Right cardiac atrium (tissue), 5 donors: ENCODE results near the gene PTAFR. TPM values are rescaled to one million over a fixed set of nuclear protein-coding genes. Genes with fewer than 3 reads are reported as not detected.

Source experiments
- ATAC-seq, 2 donors: fragments of 200-7000 bp; cut with Tn5 transposase; one replicate each; pipeline versions ENCODE4 v1.8.0 to v1.9.1; 2020; ENCODE audit warnings: moderate library complexity in 2 of 2, mild to moderate bottlenecking in 1 of 2
- DNase-seq, 3 donors: peaks; one replicate each; pipeline ENCODE4 v3.0.0-alpha.2; 2020
- H3K27ac ChIP-seq: one replicate; pipeline ENCODE4 v1.5.1; 2013; ENCODE audit warnings: mild to moderate bottlenecking, low read length, control low read depth, moderate library complexity
- H3K27me3 ChIP-seq: one replicate; pipeline ENCODE4 v1.6.1; 2013; ENCODE audit not compliant: control insufficient read depth, insufficient read depth
- H3K4me1 ChIP-seq: one replicate; pipeline ENCODE4 v1.6.1; 2013; ENCODE audit warnings: low read length; ENCODE audit not compliant: control insufficient read depth, insufficient read depth
- H3K4me3 ChIP-seq: one replicate; pipeline ENCODE4 v1.5.1; 2013; ENCODE audit warnings: low read length, control low read depth
- H3K9me3 ChIP-seq: one replicate; pipeline ENCODE4 v1.6.1; 2013; ENCODE audit warnings: low read length; ENCODE audit not compliant: control insufficient read depth
- WGBS: extraction: QIAGEN DNeasy Blood & Tissue Kit; methylation state at CpG from one replicate; pipeline ENCODE4 v1.1.7; 2013; 5-methylcytosine and 5-hydroxymethylcytosine counted together
- intact Hi-C, 4 donors: fragments of 100-400 bp; cut with DNase I; formaldehyde crosslinking; loops; one replicate each; pipeline versions ENCODE4 v1.11.0 to v1.14.0; 2022 to 2023
- polyA plus RNA-seq: library from polyadenylated mRNA; stranded (reverse); fragments of 200-250 nt; gene quantifications from one replicate; pipeline ENCODE4 v1.2.3, GENCODE V29; 2013
- total RNA-seq, 4 donors: library from RNA; stranded (reverse); fragmentation: NEBNext Ultra II Directional; extraction: Animal tissue kit (Norgen Biotek cat#: 25700); gene quantifications; one replicate each; pipeline ENCODE4 v1.2.1, GENCODE V29; 2021
- donor health status: healthy with polysubstance abuse.
- donor health status: DM: no; HTN: yes; CAD: no.
- donor health status: DM: no; HTN: no; CAD: no.
- donor health status: DM: no; HTN: yes; CAD: no; lungs with severe emphysema.
- donor health status: DM: yes; HTN: yes; CAD: no.

The PTAFR gene
- total and polyA plus RNA-seq, 5 donors, result 0.52 to 3.6 (median 2.6) TPM

DNA sequence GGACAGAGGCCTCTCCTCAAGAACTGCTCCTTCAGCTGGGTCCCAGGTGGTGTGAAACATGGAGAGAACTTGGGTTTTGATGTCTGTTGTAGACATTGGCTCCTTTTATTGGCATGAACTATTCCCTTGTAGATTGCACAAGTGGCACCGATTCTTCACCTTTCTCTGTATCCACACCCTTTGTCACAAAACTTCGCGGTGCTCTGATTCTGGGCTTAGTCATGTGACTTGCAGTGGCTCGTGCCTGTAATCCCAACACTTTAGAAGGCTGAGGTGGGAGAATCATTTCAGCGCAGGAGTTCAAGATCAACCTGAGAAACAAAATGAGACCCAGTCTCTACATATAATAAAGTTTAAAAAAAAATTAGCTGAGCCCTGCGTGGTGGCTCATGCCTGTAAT is 45.6 kb downstream of the PTAFR start:
- DNase-seq (no peak), ATAC-seq (no peak)
- Histone ChIP-seq H3K27me3 (no peaks in the 10 kb centered on the region), H3K4me3 (no peak overlapping the region), H3K4me1 (no peaks in the 10 kb centered on the region), H3K9me3 (no peaks in the 10 kb centered on the region), H3K27ac (no peak overlapping the region)
- WGBS, result 81% methylated on average over 6 of the region's 6 CpGs
- intact Hi-C loops, result no loop called here

DNA sequence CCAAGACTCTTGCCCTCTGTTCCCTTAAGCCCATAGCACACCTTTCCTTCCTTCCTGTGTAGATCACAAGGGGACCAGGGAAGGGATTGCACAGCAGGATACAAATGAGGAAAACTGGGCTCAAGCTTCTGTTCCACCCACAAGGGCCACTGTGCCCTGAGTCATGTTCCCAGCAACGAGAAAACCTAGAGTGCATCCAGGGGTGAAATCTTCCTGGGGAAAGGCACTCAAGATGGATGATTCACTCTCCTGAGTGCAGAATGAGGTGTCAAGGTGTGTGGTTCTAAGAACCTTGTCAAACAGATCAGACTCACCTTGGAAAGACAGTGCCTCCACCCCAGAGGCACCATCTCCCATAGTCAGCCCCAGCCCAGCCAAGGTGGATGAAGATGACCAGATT is 47.3 kb downstream of the PTAFR start:
- Histone ChIP-seq H3K4me3 (no peak overlapping the region), H3K27me3 (no peaks in the 10 kb centered on the region), H3K27ac (no peak overlapping the region), H3K9me3 (no peaks in the 10 kb centered on the region), H3K4me1 (no peaks in the 10 kb centered on the region)
- intact Hi-C loops, result no loop called here
- ATAC-seq (peak in 1 of 2 donors; percentile 54), DNase-seq (no peak)
- WGBS, result 34% methylated on average over 1 of the region's 1 CpG

DNA sequence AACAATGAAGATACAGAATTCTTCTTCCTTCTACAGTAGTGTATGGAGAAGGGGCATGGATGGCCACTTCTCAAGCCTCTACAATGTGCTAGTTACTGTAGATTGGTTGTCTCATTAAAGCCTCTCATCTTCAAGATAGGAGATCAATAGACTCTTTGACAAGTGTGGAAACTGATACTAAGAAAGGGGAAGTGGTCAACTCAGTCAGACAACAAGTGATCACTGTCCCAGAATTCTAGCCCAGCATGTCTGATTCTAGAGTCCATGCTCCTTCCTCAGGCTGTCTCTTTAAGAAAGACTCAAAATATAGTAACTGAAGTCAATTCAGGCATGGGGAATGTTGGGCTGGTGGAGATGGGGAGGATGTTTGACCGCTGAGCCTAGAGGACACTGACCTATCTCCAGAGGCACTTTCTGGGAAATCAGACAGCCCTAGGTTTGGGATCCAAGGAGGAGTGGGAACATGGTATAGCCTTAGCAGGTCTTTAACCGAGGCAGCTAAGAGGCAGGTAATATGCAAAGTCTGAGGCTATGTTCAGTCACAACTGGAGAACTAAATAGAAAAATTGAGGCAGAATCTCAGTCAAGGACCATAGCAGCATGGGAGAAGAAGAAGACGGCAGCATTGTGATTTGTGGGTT is 48.8 kb downstream of the PTAFR start:
- Histone ChIP-seq H3K4me3 (no peak overlapping the region), H3K27ac (no peak overlapping the region), H3K9me3 (no peaks in the 10 kb centered on the region), H3K27me3 (no peaks in the 10 kb centered on the region), H3K4me1 (no peaks in the 10 kb centered on the region)
- 74% methylated on average over 3 of the region's 3 CpGs for WGBS
- ATAC-seq, result no peak
- intact Hi-C loops, result no loop called here
- DNase-seq, result no peak

DNA sequence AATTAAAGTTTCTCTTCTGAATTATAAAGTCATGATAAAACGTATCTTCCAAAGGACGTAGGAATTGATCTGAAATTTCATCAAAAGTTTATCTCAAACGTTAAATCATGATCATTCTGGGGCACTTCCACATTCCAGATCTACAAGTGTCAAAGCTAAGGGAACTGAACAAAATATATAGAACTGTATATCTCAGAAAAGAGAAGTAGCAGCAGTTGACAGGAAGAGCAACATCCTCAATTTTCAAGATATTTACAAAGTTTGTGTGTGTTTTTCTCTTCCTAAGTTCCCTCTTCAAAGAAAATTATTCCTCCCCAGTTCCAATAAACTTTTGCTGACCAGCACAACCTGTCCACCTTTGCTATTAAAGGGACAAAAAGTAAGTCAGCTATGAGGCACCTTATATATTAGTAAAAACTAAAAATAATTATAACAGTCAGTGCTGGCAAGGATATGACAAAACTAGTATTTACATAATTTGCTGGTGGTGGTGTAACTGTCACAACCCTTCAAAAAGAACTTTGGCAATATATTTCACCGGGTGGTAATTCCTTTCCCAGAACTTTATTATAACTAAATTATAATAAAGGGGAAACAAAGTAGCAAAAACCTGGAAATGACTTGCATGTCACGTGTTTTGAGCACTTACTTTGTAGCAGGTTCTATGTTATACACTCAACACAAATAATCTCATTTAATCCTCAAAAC is 49.6 kb downstream of the PTAFR start:
- intact Hi-C loops, result no loop called here
- H3K4me1 ChIP-seq, result no peaks in the 10 kb centered on the region
- 71% methylated on average over 5 of the region's 5 CpGs for WGBS
- H3K27me3 ChIP-seq, result no peaks in the 10 kb centered on the region
- no peak overlapping the region for H3K27ac ChIP-seq
- H3K9me3 ChIP-seq, result no peaks in the 10 kb centered on the region
- ATAC-seq (no peak), DNase-seq (no peak)
- H3K4me3 ChIP-seq, result no peak overlapping the region

DNA sequence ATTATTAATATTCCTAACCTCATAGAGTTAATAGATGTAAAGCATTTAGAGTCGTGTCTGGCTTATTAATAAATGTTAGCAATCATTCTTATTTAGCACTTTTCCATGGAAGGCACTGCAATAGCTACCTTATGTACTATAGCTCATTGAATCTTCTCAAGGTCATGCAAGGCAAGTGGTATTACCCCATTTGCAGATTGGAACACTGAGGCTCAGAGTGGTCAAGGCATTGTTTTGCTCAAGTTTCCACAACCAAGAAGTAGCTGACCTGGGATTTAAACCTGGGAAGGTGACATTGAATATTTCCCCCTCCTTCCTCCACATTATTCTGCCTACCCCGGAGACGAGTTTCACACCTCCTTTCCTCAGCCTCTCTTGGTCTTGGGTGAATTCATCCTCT is 50.3 kb downstream of the PTAFR start:
- no peak for ATAC-seq
- Histone ChIP-seq H3K4me3 (no peak overlapping the region), H3K4me1 (no peaks in the 10 kb centered on the region), H3K9me3 (no peaks in the 10 kb centered on the region), H3K27me3 (no peaks in the 10 kb centered on the region), H3K27ac (no peak overlapping the region)
- DNase-seq, result no peak
- intact Hi-C loops, result no loop called here
- WGBS, result 60% methylated on average over 3 of the region's 3 CpGs

DNA sequence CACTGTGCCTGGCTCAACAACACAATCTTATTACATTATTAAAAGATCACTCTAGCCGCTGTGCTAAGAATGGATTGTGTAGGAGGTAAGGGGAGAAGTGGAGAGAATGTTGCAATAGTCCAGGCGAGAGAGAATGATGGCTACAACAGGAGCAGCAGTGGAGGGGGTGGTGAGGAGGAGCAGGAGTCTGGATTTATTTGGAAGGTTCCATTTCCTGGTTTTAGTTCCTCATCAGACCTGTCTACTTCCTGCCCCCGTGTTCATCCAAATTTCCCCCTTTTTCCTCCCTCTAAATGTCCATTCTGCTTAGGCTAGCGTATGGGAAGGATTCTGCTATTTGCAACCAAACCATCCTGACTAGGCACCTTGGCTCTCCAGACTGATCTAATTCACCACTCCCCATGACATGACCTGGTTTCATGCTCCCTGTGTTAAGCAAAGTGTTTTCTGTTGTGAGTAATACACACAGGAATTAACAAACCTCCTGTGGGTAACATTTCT is 53.0 kb downstream of the PTAFR start:
- H3K4me1 ChIP-seq, result no peaks in the 10 kb centered on the region
- 39% methylated on average over 4 of the region's 4 CpGs for WGBS
- intact Hi-C loops, result no loop called here
- ATAC-seq (peak in 1 of 2 donors; percentile 51), DNase-seq (no peak)
- H3K4me3 ChIP-seq, result no peak overlapping the region
- no peak overlapping the region for H3K27ac ChIP-seq
- H3K9me3 ChIP-seq, result no peaks in the 10 kb centered on the region
- no peaks in the 10 kb centered on the region for H3K27me3 ChIP-seq

DNA sequence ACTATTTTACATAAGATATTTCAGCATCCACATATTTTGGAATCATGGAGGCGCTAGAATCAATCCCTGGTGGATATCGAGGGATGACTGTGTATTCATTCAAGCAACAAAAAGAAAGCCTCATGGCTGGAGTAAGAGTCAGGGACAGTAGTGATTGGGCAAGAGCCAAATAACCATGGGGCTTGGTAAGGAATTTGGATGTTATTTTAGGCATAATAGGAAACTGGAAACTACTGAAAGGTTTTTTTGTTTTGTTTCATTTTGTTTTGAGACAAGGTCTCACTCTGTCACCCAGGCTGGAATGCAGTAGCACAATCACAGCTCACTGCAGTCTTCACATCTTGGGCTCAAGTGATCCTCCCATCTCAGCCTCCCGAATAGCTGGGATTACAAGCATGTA is 54.3 kb downstream of the PTAFR start:
- 84% methylated on average over 3 of the region's 3 CpGs for WGBS
- H3K27me3 ChIP-seq, result no peaks in the 10 kb centered on the region
- H3K4me3 ChIP-seq, result no peak overlapping the region
- H3K9me3 ChIP-seq, result no peaks in the 10 kb centered on the region
- intact Hi-C loops, result no loop called here
- DNase-seq (no peak), ATAC-seq (no peak)
- no peak overlapping the region for H3K27ac ChIP-seq
- no peaks in the 10 kb centered on the region for H3K4me1 ChIP-seq

DNA sequence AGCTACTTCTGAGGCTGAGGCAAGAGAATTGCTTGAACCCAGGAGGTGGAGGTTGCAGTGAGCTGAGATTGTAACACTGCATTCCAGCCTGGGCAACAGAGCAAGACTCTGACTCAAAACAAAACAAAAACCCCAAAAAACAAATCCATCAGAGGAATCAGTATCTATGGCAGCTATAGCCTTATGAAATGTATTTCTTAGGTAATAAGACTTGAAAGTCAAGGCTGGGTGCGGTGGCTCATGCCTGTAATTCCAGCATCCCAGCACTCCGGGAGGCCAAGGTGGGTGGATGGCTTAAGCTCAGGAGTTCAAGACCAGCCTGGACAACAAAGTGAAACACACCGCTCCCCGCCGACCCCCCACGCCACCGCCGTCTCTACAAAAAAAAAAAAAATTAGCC is 56.9 kb downstream of the PTAFR start:
- H3K27me3 ChIP-seq, result no peaks in the 10 kb centered on the region
- DNase-seq (no peak), ATAC-seq (no peak)
- no peaks in the 10 kb centered on the region for H3K9me3 ChIP-seq
- no peak overlapping the region for H3K27ac ChIP-seq
- no peak overlapping the region for H3K4me3 ChIP-seq
- no peaks in the 10 kb centered on the region for H3K4me1 ChIP-seq
- 94% methylated on average over 8 of the region's 8 CpGs for WGBS
- intact Hi-C loops, result no loop called here

DNA sequence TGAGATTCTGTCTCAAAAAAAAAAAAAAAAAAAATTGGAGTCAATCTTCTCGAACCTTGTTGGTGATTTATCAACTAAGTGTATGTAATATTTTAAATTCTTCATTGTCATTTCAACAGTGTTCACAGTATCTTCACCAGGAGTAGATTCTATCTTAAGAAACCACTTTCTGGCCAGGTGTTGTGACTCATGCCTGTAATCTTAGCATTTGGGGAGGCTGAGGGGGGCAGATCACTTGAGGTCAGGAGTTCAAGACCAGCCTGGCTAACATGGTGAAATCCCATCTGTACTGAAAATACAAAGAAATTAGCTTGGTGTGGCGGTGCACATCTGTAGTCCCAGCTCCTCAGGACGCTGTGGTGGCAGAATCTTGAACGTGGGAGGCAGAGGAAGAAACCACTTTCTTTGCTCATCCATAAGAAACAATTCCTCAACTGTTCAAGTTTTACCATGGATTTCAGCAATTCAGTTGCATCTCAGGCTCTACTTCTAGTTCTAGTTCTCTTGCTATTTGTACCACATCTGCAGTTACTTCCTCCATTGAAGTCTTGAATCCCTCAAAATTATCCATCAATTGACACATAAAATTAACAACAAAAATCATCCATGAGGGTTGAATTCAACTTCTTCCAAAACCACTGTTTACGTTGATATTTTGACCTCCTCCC is 57.7 kb downstream of the PTAFR start:
- Histone ChIP-seq H3K4me1 (no peaks in the 10 kb centered on the region), H3K4me3 (no peak overlapping the region), H3K9me3 (no peaks in the 10 kb centered on the region), H3K27ac (no peak overlapping the region), H3K27me3 (no peaks in the 10 kb centered on the region)
- intact Hi-C loops, result no loop called here
- DNase-seq, result no peak
- ATAC-seq, result no peak
- 82% methylated on average over 5 of the region's 5 CpGs for WGBS

DNA sequence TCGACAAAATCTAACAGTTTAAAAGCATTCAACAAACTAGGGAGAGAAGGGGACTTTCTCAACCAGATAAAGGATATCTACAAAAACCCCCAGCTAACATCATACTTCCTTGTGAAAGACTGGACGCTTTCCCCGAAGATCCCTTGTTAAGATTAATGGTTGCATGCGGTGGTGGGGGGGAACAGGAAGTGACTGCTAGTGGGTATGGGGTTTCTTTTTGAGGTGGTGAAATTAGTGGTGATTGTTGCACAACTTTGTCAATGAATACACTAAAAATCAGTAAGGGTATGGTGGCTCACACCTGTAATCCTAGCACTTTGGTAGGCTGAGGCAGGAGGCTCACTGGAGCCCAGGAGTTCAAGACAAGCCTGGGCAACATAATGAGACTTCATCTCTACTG is 61.2 kb downstream of the PTAFR start:
- intact Hi-C loops, result no loop called here
- Histone ChIP-seq H3K4me1 (no peaks in the 10 kb centered on the region), H3K27ac (no peak overlapping the region), H3K27me3 (no peaks in the 10 kb centered on the region), H3K4me3 (no peak overlapping the region), H3K9me3 (no peaks in the 10 kb centered on the region)
- ATAC-seq, result no peak
- DNase-seq, result no peak
- 51% methylated on average over 4 of the region's 4 CpGs for WGBS

DNA sequence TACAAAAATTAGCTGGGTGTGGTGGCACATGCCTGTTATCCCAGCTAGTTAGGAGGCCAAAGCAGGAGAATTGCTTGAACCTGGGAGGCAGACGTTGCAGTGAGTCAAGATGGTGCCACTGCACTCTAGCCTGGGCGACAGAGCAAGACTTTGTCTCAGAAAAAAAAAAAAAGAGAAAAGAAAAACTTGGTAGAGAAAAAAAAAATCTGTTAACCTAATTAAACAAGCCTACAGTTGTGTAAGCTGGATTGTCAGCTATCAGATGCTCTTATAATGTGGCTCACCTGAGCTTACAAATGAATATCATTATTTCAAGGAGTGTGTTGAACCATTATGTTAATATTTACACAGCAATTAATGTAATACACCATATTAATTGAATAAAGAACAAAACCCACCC is 61.6 kb downstream of the PTAFR start:
- DNase-seq (no peak), ATAC-seq (no peak)
- intact Hi-C loops, result no loop called here

More for the DNA sequence above, 61.6 kb downstream of the PTAFR start:
- no peaks in the 10 kb centered on the region for H3K4me1 ChIP-seq
- WGBS, result 81% methylated on average over 2 of the region's 2 CpGs
- H3K27ac ChIP-seq, result no peak overlapping the region
- no peaks in the 10 kb centered on the region for H3K9me3 ChIP-seq
- no peaks in the 10 kb centered on the region for H3K27me3 ChIP-seq
- H3K4me3 ChIP-seq, result no peak overlapping the region
